Aorta (tissue), 5 donors: ENCODE results near the gene PLPP4. TPM values are rescaled to one million over a fixed set of nuclear protein-coding genes. Genes with fewer than 3 reads are reported as not detected.

Source experiments
- ATAC-seq: fragments of 200-7000 bp; cut with Tn5 transposase; one replicate; pipeline ENCODE4 v1.9.1; 2022; ENCODE audit warnings: moderate library complexity; ENCODE audit not compliant: low FRiP score
- DNase-seq, 2 donors: peaks; one replicate each; pipeline ENCODE4 v3.0.0-alpha.2; 2020
- H3K27ac ChIP-seq, 2 donors: one replicate each; pipeline ENCODE4 v1.5.1; 2013; ENCODE audit warnings: low read length in 2 of 2, mild to moderate bottlenecking in 2 of 2, moderate library complexity in 2 of 2, control low read depth in 1 of 2, inconsistent platforms in 1 of 2, low read depth in 1 of 2
- H3K27me3 ChIP-seq, 2 donors: one replicate each; pipeline ENCODE4 v1.6.1; 2013; ENCODE audit warnings: control low read depth in 1 of 2, low read length in 1 of 2, mild to moderate bottlenecking in 1 of 2, moderate library complexity in 1 of 2; ENCODE audit not compliant: insufficient read depth in 2 of 2, control insufficient read depth in 1 of 2
- H3K36me3 ChIP-seq, 2 donors: one replicate each; pipeline ENCODE4 v1.6.1; 2013; ENCODE audit warnings: control low read depth in 1 of 2, low read length in 1 of 2, mild to moderate bottlenecking in 1 of 2; ENCODE audit not compliant: insufficient read depth in 2 of 2, control insufficient read depth in 1 of 2
- H3K4me1 ChIP-seq, 2 donors: one replicate each; pipeline ENCODE4 v1.6.1; 2013; ENCODE audit warnings: low read length in 2 of 2, control low read depth in 1 of 2, mild to moderate bottlenecking in 1 of 2, moderate library complexity in 1 of 2; ENCODE audit not compliant: insufficient read depth in 2 of 2, control insufficient read depth in 1 of 2
- H3K4me3 ChIP-seq, 2 donors: one replicate each; pipeline ENCODE4 v1.5.1; 2013; ENCODE audit warnings: low read length in 2 of 2, control low read depth in 1 of 2, mild to moderate bottlenecking in 1 of 2
- H3K9me3 ChIP-seq: one replicate; pipeline ENCODE4 v1.6.1; 2013; ENCODE audit warnings: mild to moderate bottlenecking, low read length; ENCODE audit not compliant: control insufficient read depth
- WGBS, 2 donors: extraction: QIAGEN DNeasy Blood & Tissue Kit; methylation state at CpG; one replicate each; pipeline ENCODE4 v1.1.7; 2013; 5-methylcytosine and 5-hydroxymethylcytosine counted together
- intact Hi-C, 2 donors: fragments of 100-400 bp; cut with DNase I; formaldehyde crosslinking; loops; one replicate each; pipeline versions ENCODE4 v1.14.2 to v1.15.0; 2022
- long read RNA-seq, 2 donors: library from polyadenylated mRNA; unstranded; transcript quantifications; one replicate each; pipeline ENCODE4 v2.0.0, GENCODE V29; 2020 to 2021
- polyA plus RNA-seq, 2 donors: library from polyadenylated mRNA; stranded (reverse); fragments of 200-250 nt; gene quantifications; one replicate each; pipeline ENCODE4 v1.2.3, GENCODE V29; 2013
- total RNA-seq, 2 donors: library from RNA; stranded (reverse); fragmentation: NEBNext Ultra II Directional; extraction: Animal tissue kit (Norgen Biotek cat#: 25700); gene quantifications; one replicate each; pipeline ENCODE4 v1.2.1, GENCODE V29; 2021
- donor health status: healthy with polysubstance abuse.
- donor health status: Bipolar disorder and iron deficiency.
- donor health status: DM: no; HTN: no; CAD: no.
- donor health status: DM: no; HTN: no; CAD: no.
- donor health status: DM: yes; HTN: yes; CAD: no.

Gene PLPP4
- total RNA-seq (not detected), polyA plus RNA-seq (not detected)
- long read RNA-seq, donor 1, result 0 reads
- long read RNA-seq, donor 2, partial matches to known transcripts, result 0 of 1 reads
- long read RNA-seq, donor 2, other reads (novel, unspliced or antisense), result 0 of 1 reads

DNA sequence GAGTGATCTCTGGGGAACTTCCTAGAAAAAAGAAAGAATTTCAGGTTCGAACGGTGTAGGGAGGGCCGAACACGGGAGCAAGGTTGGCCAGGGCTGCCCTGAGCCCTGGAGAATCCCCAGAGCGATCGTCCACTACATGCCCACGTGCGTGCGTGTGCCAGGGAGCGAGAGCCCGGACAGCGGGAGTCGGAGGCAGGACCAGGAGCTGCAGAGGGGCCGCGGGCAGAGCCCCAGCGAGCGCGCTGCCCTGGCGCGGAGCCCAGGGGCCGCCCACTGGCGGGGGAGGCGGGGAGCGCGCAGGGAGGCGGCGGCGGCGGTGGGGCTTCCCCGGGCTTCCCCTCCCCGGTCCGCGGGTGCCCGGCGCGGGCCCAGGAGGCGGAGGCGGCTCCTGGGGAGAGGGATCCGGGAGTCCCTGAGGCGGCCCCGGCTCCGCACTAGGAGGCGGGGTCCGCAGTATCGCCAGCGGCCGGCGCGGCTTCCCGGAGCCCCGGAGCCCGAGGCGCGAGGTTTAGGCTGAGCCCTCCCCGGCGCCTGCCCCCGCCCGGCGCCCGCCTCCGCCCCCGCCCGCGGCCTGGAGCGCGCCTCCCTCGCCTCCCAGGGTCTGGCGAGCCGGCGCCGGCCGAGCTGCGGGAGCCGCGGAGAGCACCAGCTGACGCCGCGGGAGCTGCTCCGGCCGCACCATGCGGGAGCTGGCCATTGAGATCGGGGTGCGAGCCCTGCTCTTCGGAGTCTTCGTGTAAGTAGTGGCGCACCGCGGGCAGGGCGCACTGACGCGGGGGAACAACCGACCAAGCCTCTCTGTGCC, at the start of gene PLPP4:
Gene PLPP4, plus strand, starts transcription at position 602 of the 805 bp plus-strand sequence. Its CDS starts 79 bp downstream, at position 681.
- peak within 1 kb of the TSS; percentile 42 to 72 for H3K4me3 ChIP-seq
- peak; percentile 16 for ATAC-seq
- no peaks in the 10 kb centered on the region for H3K4me1 ChIP-seq
- WGBS, 2 donors, result 0 to 1% methylated on average over 47 to 92 of the region's 92 CpGs
- no peak within 1 kb of the TSS for H3K27ac ChIP-seq
- peak in 1 of 2 donors; percentile 47 for DNase-seq
- intact Hi-C loops, result no loop called here
- H3K36me3 ChIP-seq, result no peaks in the 10 kb centered on the region
- no peaks in the 10 kb centered on the region for H3K27me3 ChIP-seq
- H3K9me3 ChIP-seq, result no peaks in the 10 kb centered on the region

DNA sequence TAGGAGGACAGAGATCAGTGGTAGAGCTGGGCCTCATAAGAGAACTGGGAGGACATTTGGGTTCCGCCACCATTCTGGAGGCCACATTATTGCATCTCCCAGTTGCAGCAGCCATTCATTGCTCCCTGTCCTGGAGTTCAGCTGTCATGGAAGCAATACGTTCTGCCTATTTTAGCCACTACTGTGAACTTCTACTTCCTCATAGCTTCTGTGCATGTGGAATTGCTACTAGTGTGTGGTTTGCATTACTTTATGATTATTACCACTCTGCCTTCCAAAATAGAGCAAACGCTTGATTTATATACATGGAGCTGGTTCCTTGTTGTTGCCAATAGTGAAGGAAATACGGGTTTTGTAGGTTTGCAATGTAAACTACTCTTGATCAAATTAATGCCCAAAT, 47.2 kb upstream of the PLPP4 start:
- no peaks in the 10 kb centered on the region for H3K4me1 ChIP-seq
- no peaks in the 10 kb centered on the region for H3K36me3 ChIP-seq
- no peak overlapping the region for H3K4me3 ChIP-seq
- no peaks in the 10 kb centered on the region for H3K27me3 ChIP-seq
- WGBS, 2 donors, result 75 to 80% methylated on average over 4 of the region's 4 CpGs
- ATAC-seq, result no peak
- no peak overlapping the region for H3K27ac ChIP-seq
- intact Hi-C loops, result no loop called here
- DNase-seq, result no peak
- no peaks in the 10 kb centered on the region for H3K9me3 ChIP-seq

DNA sequence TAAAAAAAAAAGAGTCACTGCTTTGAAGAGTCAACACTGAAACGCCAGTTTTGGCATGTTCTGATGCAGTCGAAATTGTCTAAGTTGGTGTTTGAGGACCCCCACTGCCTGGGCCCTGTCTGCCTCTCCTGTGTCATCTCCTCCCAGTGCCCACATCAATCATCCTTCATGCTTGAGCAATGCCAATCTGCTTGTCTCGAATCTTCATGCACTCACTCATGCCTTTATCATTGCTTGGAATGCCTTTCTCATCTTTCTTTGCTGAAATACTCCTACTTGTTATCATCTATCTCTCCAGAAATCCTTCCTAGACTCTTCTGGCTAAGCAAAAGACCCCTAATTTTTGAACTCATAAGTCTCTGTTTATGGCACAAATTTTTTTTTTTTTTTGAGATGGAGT, 42.1 kb upstream of the PLPP4 start:
- no peak overlapping the region for H3K27ac ChIP-seq
- ATAC-seq, result no peak
- intact Hi-C loops, result no loop called here
- no peaks in the 10 kb centered on the region for H3K36me3 ChIP-seq
- WGBS, 2 donors, result 72 to 73% methylated on average over 3 of the region's 3 CpGs
- no peaks in the 10 kb centered on the region for H3K4me1 ChIP-seq
- no peaks in the 10 kb centered on the region for H3K9me3 ChIP-seq
- H3K27me3 ChIP-seq, result no peaks in the 10 kb centered on the region
- no peak for DNase-seq
- no peak overlapping the region for H3K4me3 ChIP-seq

GRCh38 chr10:120415709-120416330, 41.2 kb upstream of the PLPP4 start:
- WGBS, 2 donors, result 37 to 39% methylated on average over 5 of the region's 5 CpGs

GRCh38 chr10:120420421-120420820, 36.6 kb upstream of the PLPP4 start:
- no peaks in the 10 kb centered on the region for H3K4me1 ChIP-seq
- intact Hi-C loops, result no loop called here
- ATAC-seq, result no peak
- no peak overlapping the region for H3K4me3 ChIP-seq
- no peak overlapping the region for H3K27ac ChIP-seq
- H3K27me3 ChIP-seq, result peaks cover 0 to 1% of the 10 kb centered on the region in 2 donors
- WGBS, 2 donors, result 45 to 59% methylated on average over 5 of the region's 5 CpGs
- H3K9me3 ChIP-seq, result peaks cover 2% of the 10 kb centered on the region
- no peak for DNase-seq
- no peaks in the 10 kb centered on the region for H3K36me3 ChIP-seq

More at GRCh38 chr10:120415709-120416330, 41.2 kb upstream of the PLPP4 start:
- intact Hi-C loops, result no loop called here
- ATAC-seq (no peak), DNase-seq (no peak)
- no peak overlapping the region for H3K27ac ChIP-seq
- no peaks in the 10 kb centered on the region for H3K4me1 ChIP-seq
- no peaks in the 10 kb centered on the region for H3K36me3 ChIP-seq
- H3K4me3 ChIP-seq, result no peak overlapping the region
- no peaks in the 10 kb centered on the region for H3K27me3 ChIP-seq
- H3K9me3 ChIP-seq, result no peaks in the 10 kb centered on the region

GRCh38 chr10:120421250-120421649, 35.8 kb upstream of the PLPP4 start:
- WGBS, 2 donors, result 22 to 33% methylated on average over 2 of the region's 2 CpGs
- no peak for DNase-seq
- intact Hi-C loops, result no loop called here
- no peak overlapping the region for H3K27ac ChIP-seq
- no peak for ATAC-seq
- H3K4me3 ChIP-seq, result no peak overlapping the region
- peaks cover 0 to 1% of the 10 kb centered on the region in 2 donors for H3K27me3 ChIP-seq
- no peaks in the 10 kb centered on the region for H3K4me1 ChIP-seq
- no peaks in the 10 kb centered on the region for H3K36me3 ChIP-seq
- H3K9me3 ChIP-seq, result peaks cover 2% of the 10 kb centered on the region

- Histone ChIP-seq H3K36me3 (no peaks in the 10 kb centered on the region), H3K27me3 (peaks cover 0 to 1% of the 10 kb centered on the region in 2 donors), H3K9me3 (peaks cover 2% of the 10 kb centered on the region), H3K4me3 (no peak overlapping the region), H3K27ac (no peak overlapping the region), H3K4me1 (no peaks in the 10 kb centered on the region)
- ATAC-seq (no peak), DNase-seq (no peak)
- intact Hi-C loops, result no loop called here
- WGBS, 2 donors, result 65 to 66% methylated on average over 7 of the region's 7 CpGs
Measured at GRCh38 chr10:120422457-120422856, 34.6 kb upstream of the PLPP4 start.

DNA sequence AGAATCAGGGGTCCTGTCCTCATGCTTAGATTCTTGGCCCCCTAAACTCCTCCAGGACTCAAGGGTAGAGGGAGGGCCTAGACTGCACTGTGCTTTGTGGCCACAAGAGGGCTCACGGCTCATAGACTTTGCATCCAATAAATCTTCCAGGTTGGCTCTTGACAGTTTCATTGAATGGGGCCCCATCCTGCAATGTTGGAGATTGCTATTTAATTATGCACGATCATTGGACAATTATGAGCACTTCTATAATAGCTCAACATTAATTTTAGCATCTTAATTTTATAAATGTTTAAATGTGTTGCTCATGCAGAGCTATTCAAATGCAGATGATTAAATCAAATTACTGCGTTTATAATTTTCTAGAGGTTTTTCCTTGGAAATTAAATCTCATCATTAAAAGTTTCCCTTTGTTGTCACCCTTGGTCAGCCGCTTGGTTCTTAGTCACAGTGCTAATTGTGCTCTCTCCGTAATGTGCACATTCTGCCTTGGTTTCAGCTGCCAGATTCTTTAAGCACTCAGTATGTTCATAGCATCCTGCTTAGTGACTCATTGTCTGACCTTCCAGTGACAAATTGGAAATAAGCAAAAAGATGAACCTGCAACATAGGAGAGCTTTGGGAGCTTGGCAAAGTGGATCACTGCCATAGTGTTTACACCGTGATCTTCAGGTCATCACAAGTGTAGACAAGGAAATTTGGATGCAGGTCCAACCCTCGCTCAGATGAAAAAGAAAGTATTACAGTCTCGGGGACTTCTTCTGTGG, 33.4 kb upstream of the PLPP4 start:
- no peak overlapping the region for H3K4me3 ChIP-seq
- H3K4me1 ChIP-seq, result no peaks in the 10 kb centered on the region
- intact Hi-C loops, result no loop called here
- ATAC-seq (no peak), DNase-seq (no peak)
- H3K27me3 ChIP-seq, result peaks cover 0 to 1% of the 10 kb centered on the region in 2 donors
- peaks cover 2% of the 10 kb centered on the region for H3K9me3 ChIP-seq
- H3K36me3 ChIP-seq, result no peaks in the 10 kb centered on the region
- no peak overlapping the region for H3K27ac ChIP-seq
- WGBS, 2 donors, result 55 to 56% methylated on average over 8 of the region's 8 CpGs
